H1 (cell line): ENCODE measurements around the gene DHRS4. TPM values are rescaled to one million over a fixed set of nuclear protein-coding genes. Genes with fewer than 3 reads are reported as not detected.

Experiments used
- CTCF ChIA-PET: fragments of 300-600 bp; sonication (Branson Sonifier 250); formaldehyde crosslinking; loops from one replicate; lab custom pipeline; 2021; ENCODE audit not compliant: partially characterized antibody; lab: Charles Lee
- POLR2A ChIA-PET: fragments of 300-600 bp; sonication (Branson Sonifier 250); formaldehyde crosslinking; loops from one replicate; lab custom pipeline; 2021; ENCODE audit warnings: inconsistent platforms; ENCODE audit not compliant: partially characterized antibody; lab: Charles Lee
- DNase-seq, 2 experiments: peaks; one replicate each; pipeline versions ENCODE4 v3.0.0 to v3.0.0-alpha.2; 2010 to 2022; ENCODE audit warnings: low spot score in 2 of 2, low read depth in 1 of 2, mixed read lengths in 1 of 2
- FAIRE-seq: peaks from 2 replicates; lab custom pipeline; 2011; peaks lifted over from hg19 to GRCh38; lab: Jason Lieb, UNC
- H2AFZ ChIP-seq: 2 replicates; pipeline ENCODE4 v1.8.1; 2012; ENCODE audit warnings: low read length, inconsistent platforms
- H2AK5ac ChIP-seq: 2 replicates; pipeline ENCODE4 v1.6.1; 2013; ENCODE audit warnings: low read depth, low read length
- H2BK120ac ChIP-seq: replicated peaks from 2 replicates; pipeline ENCODE3; 2013; ENCODE audit warnings: low read depth, low read length, inconsistent platforms
- H2BK12ac ChIP-seq: 2 replicates; pipeline ENCODE4 v1.6.1; 2013; ENCODE audit warnings: low read depth, low read length
- H2BK15ac ChIP-seq: 2 replicates; pipeline ENCODE4 v1.6.1; 2013; ENCODE audit warnings: low read length
- H2BK20ac ChIP-seq: 2 replicates; pipeline ENCODE4 v1.6.1; 2013; ENCODE audit warnings: low read length
- H2BK5ac ChIP-seq: 2 replicates; pipeline ENCODE4 v1.6.1; 2013; ENCODE audit warnings: low read depth, low read length
- H3K14ac ChIP-seq: 2 replicates; pipeline ENCODE4 v1.6.1; 2013; ENCODE audit warnings: inconsistent platforms; ENCODE audit not compliant: insufficient read length
- H3K18ac ChIP-seq: 2 replicates; pipeline ENCODE4 v1.6.1; 2013; ENCODE audit warnings: low read length; ENCODE audit errors: extremely low read depth
- H3K23ac ChIP-seq: 2 replicates; pipeline ENCODE4 v1.6.1; 2013; ENCODE audit warnings: inconsistent platforms; ENCODE audit not compliant: insufficient read length
- H3K23me2 ChIP-seq: 2 replicates; pipeline ENCODE4 v1.6.1; 2013; ENCODE audit warnings: low read depth, low read length
- H3K27ac ChIP-seq: 2 replicates; pipeline ENCODE4 v1.6.1; 2011; ENCODE audit warnings: low read depth, low read length, inconsistent platforms
- H3K27me3 ChIP-seq, 4 experiments: replicated peaks in 1 of 4; 1 replicate in 1 of 4; 2 replicates in 3 of 4; pipeline versions ENCODE4 v1.6.1 to v1.8.1; 2011 to 2013; ENCODE audit warnings: low read length in 3 of 4, mild to moderate bottlenecking in 3 of 4, inconsistent platforms in 2 of 4, mixed read lengths in 2 of 4, moderate library complexity in 1 of 4; ENCODE audit not compliant: control insufficient read depth in 3 of 4, insufficient read depth in 3 of 4; ENCODE audit errors: extremely low read depth in 1 of 4
- H3K36me3 ChIP-seq, 4 experiments: 2 replicates each; pipeline versions ENCODE4 v1.6.1 to v1.8.1; 2011 to 2013; ENCODE audit warnings: mild to moderate bottlenecking in 4 of 4, low read length in 3 of 4, moderate library complexity in 2 of 4, control low read depth in 1 of 4, inconsistent platforms in 1 of 4; ENCODE audit not compliant: insufficient read depth in 4 of 4, control insufficient read depth in 2 of 4
- H3K4ac ChIP-seq: replicated peaks from 2 replicates; pipeline ENCODE3; 2013; ENCODE audit warnings: low read length, low read depth, mixed read lengths, inconsistent platforms; ENCODE audit not compliant: insufficient read length
- H3K4me1 ChIP-seq, 4 experiments: replicated peaks in 1 of 4; 1 replicate in 1 of 4; 2 replicates in 3 of 4; pipeline versions ENCODE4 v1.6.1 to v1.8.1; 2011 to 2013; ENCODE audit warnings: low read length in 3 of 4, inconsistent platforms in 2 of 4, mixed read lengths in 1 of 4; ENCODE audit not compliant: insufficient read depth in 4 of 4, control insufficient read depth in 3 of 4
- H3K4me2 ChIP-seq, 2 experiments: 2 replicates each; pipeline versions ENCODE4 v1.6.1 to v1.8.1; 2011 to 2013; ENCODE audit warnings: low read depth in 2 of 2, low read length in 2 of 2, control low read depth in 1 of 2, inconsistent platforms in 1 of 2, mild to moderate bottlenecking in 1 of 2; ENCODE audit not compliant: insufficient read depth in 1 of 2
- H3K4me3 ChIP-seq, 4 experiments: fragments of 200-600, 300-600 bp in 1 of 4; sonication (generic), shearing (Covaris generic), sonication (Bioruptor Twin) in 1 of 4; 2 replicates each; pipeline versions ENCODE4 v1.5.1 to v1.8.1; 2011 to 2016; ENCODE audit warnings: low read length in 4 of 4, low read depth in 3 of 4, control low read depth in 2 of 4, inconsistent platforms in 2 of 4, mild to moderate bottlenecking in 2 of 4, mixed read lengths in 1 of 4, moderate library complexity in 1 of 4; ENCODE audit not compliant: insufficient read depth in 2 of 4; ENCODE audit errors: extremely low read depth in 1 of 4
- H3K56ac ChIP-seq: replicated peaks from 2 replicates; pipeline ENCODE3; 2013; ENCODE audit warnings: low read depth, mild to moderate bottlenecking, mixed read lengths, low read length, inconsistent platforms; ENCODE audit not compliant: insufficient read length
- H3K79me1 ChIP-seq: 2 replicates; pipeline ENCODE4 v1.6.1; 2013; ENCODE audit warnings: low read depth, low read length, control low read depth
- H3K79me2 ChIP-seq, 2 experiments: 2 replicates each; pipeline versions ENCODE4 v1.6.1 to v1.8.1; 2012 to 2013; ENCODE audit warnings: low read length in 2 of 2, mild to moderate bottlenecking in 2 of 2, inconsistent platforms in 1 of 2; ENCODE audit not compliant: insufficient read depth in 2 of 2, control insufficient read depth in 1 of 2
- H3K9ac ChIP-seq, 4 experiments: replicated peaks in 1 of 4; 1 replicate in 1 of 4; 2 replicates in 3 of 4; pipeline versions ENCODE4 v1.6.1 to v1.8.1; 2011 to 2013; ENCODE audit warnings: low read depth in 3 of 4, low read length in 3 of 4, control low read depth in 2 of 4, mild to moderate bottlenecking in 2 of 4, moderate library complexity in 2 of 4, inconsistent platforms in 1 of 4; ENCODE audit errors: extremely low read depth in 1 of 4
- H3K9me3 ChIP-seq, 2 experiments: 2 replicates each; pipeline versions ENCODE4 v1.6.1 to v1.8.1; 2012 to 2013; ENCODE audit warnings: mild to moderate bottlenecking in 2 of 2, moderate library complexity in 2 of 2, control low read depth in 1 of 2, inconsistent platforms in 1 of 2, low read depth in 1 of 2, low read length in 1 of 2, mixed read lengths in 1 of 2; ENCODE audit not compliant: insufficient read depth in 2 of 2
- H4K20me1 ChIP-seq, 2 experiments: replicated peaks in 1 of 2; 2 replicates each; pipeline versions ENCODE3 to v1.8.1; 2011 to 2013; ENCODE audit warnings: inconsistent platforms in 2 of 2, low read length in 2 of 2, mild to moderate bottlenecking in 1 of 2; ENCODE audit not compliant: insufficient read depth in 2 of 2, control insufficient read depth in 1 of 2
- H4K5ac ChIP-seq: 2 replicates; pipeline ENCODE4 v1.6.1; 2013; ENCODE audit warnings: low read length, low read depth, mixed read lengths, inconsistent platforms; ENCODE audit not compliant: insufficient read length
- H4K8ac ChIP-seq: 2 replicates; pipeline ENCODE4 v1.8.0; 2013; ENCODE audit warnings: mild to moderate bottlenecking, moderate library complexity, low read length, inconsistent platforms; ENCODE audit not compliant: insufficient read depth; ENCODE audit errors: extremely low read depth
- H4K91ac ChIP-seq: replicated peaks from 2 replicates; pipeline ENCODE3; 2013; ENCODE audit warnings: low read length, mixed read lengths, inconsistent platforms; ENCODE audit not compliant: insufficient read length
- ASH2L ChIP-seq: fragments of 200-600, 300-600 bp; sonication (generic); IDR thresholded peaks from one replicate; pipeline ENCODE4 v1.7.1; 2017; ENCODE audit warnings: low read length
- CTBP2 ChIP-seq: IDR thresholded peaks from 2 replicates; pipeline ENCODE4 v1.7.0; 2011; ENCODE audit warnings: borderline replicate concordance, mild to moderate bottlenecking, moderate library complexity, mixed read lengths, low read length; ENCODE audit not compliant: insufficient read depth, insufficient read length
- GABPA ChIP-seq: IDR thresholded peaks from 2 replicates; pipeline ENCODE4 v1.6.1; 2011; ENCODE audit warnings: mild to moderate bottlenecking, low read length, moderate library complexity, borderline replicate concordance; ENCODE audit not compliant: insufficient read depth
- JUN ChIP-seq: IDR thresholded peaks from 2 replicates; pipeline ENCODE4 v1.6.1; 2011; ENCODE audit warnings: low read depth, mild to moderate bottlenecking, improper control_type of control experiment, low read length
- JUND ChIP-seq: IDR thresholded peaks from 2 replicates; pipeline ENCODE4 v1.6.1; 2011; ENCODE audit warnings: mild to moderate bottlenecking, improper control_type of control experiment, low read length
- NANOG ChIP-seq: IDR thresholded peaks from 2 replicates; pipeline ENCODE4 v1.6.1; 2011; ENCODE audit warnings: low read length, low read depth, mild to moderate bottlenecking, inconsistent platforms; ENCODE audit not compliant: insufficient read depth, poor library complexity, severe bottlenecking
- NRF1 ChIP-seq: IDR thresholded peaks from 2 replicates; pipeline ENCODE4 v1.6.1; 2011; ENCODE audit warnings: mild to moderate bottlenecking, low read depth, low read length, improper control_type of control experiment
- POLR2A ChIP-seq, 2 experiments: IDR thresholded peaks; 1 replicate in 1 of 2; 2 replicates in 1 of 2; pipeline ENCODE4 v1.6.1; 2011; ENCODE audit warnings: low read depth in 2 of 2, low read length in 2 of 2, mild to moderate bottlenecking in 2 of 2; ENCODE audit errors: control extremely low read depth in 1 of 2
- POLR2AphosphoS5 ChIP-seq: IDR thresholded peaks from 2 replicates; pipeline ENCODE4 v1.6.1; 2011; ENCODE audit warnings: low read depth, low read length
- SIX5 ChIP-seq: IDR thresholded peaks from 2 replicates; pipeline ENCODE4 v1.6.1; 2011; ENCODE audit warnings: mild to moderate bottlenecking, low read depth, low read length
- SUZ12 ChIP-seq: fragments of 200-600 bp; sonication (generic); IDR thresholded peaks from 2 replicates; pipeline ENCODE4 v1.6.1; 2012; ENCODE audit warnings: mild to moderate bottlenecking, inconsistent platforms, low read length, moderate library complexity, mixed read lengths
- TAF1 ChIP-seq: IDR thresholded peaks from 2 replicates; pipeline ENCODE4 v1.6.1; 2011; ENCODE audit warnings: mild to moderate bottlenecking, low read depth, low read length
- WGBS, 2 experiments: shearing (Covaris generic) in 1 of 2; methylation state at CpG; one replicate each; pipeline versions ENCODE4 v1.1.6 to v1.1.7; 2013 to 2015; ENCODE audit warnings: low lambda C conversion rate in 2 of 2, mixed read lengths in 2 of 2, inconsistent platforms in 1 of 2, low coverage in 1 of 2, missing lambda C conversion rate in 1 of 2; ENCODE audit not compliant: insufficient replicate concordance in 2 of 2, insufficient coverage in 1 of 2, insufficient read length in 1 of 2; ENCODE audit errors: extremely low coverage in 1 of 2, missing lambda C conversion rate in 1 of 2; 5-methylcytosine and 5-hydroxymethylcytosine counted together
- polyA plus RNA-seq, 7 experiments: library from polyadenylated mRNA; depleted of rRNA in 3 of 7; stranded (reverse) in 5 of 7; unstranded in 2 of 7; fragments of >200 nt in 5 of 7; fragments of 200-250 nt in 2 of 7; gene quantifications; 1 replicate in 5 of 7; 2 replicates in 1 of 7; 4 replicates in 1 of 7; pipeline versions ENCODE4 v1.2.1 to v1.2.3, GENCODE V29; 2011 to 2013; ENCODE audit warnings: missing spikeins in 2 of 7, mixed read lengths in 2 of 7
- total RNA-seq: library from RNA; stranded (reverse); fragmentation: NEBNext Ultra II Directional; extraction: Animal tissue kit (Norgen Biotek cat#: 25700); gene quantifications from 2 replicates; pipeline ENCODE4 v1.2.1, GENCODE V29; 2021
- TF ChIP-seq, protein P1 (sequence below): IDR thresholded peaks from 2 replicates; pipeline ENCODE4 v1.6.1; 2012; ENCODE audit warnings: inconsistent platforms

The DHRS4 gene
- total and polyA plus RNA-seq, 2 of the 8 experiments (the other 6 are each of a cell fraction or from before 2014, with no cell fraction given): 11.7 to 16.2 TPM

DNA sequence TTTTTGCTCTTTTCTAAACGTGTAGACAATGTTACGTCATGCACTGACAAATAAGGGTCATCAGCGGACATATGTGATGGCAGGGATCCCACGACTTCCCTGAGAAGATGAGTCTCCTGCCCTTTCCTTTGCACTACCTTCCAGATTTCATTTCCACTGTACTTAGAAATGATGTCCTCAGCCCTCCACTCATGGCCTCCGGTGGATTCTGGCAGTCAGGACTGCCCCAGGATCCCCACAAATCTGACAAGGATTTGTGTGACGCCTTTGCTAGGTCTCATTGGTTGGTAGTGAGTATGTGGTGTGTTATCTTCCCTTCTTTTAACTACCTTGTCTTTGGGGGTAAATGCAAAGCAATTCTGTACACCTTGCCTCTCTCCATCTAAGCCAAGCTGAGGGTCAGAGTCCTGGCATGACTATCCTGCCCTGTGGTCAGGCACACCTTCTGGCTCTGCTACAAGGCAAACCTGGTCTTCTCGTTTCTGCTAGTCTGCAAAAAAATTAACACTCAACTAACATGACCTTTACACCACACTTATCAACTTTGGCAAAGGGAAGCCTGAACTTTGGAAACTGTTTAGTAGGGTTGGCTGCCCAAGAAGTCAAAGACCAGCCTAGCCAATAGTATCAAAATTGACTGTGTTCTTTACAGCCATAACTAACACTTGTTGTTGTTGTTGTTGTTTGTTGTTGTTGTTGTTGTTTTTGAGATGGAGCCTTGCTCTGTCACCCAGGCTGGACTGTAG, 17.3 kb upstream of the DHRS4 start:
- POLR2A ChIA-PET: no interaction called here
- H3K27me3 ChIP-seq: no peaks in the 10 kb centered on the region
- H4K91ac ChIP-seq: no peak overlapping the region
- no peak overlapping the region for H2AFZ ChIP-seq
- H4K8ac ChIP-seq: no peak overlapping the region
- no peak overlapping the region for H2BK20ac ChIP-seq
- no peak overlapping the region for H3K23ac ChIP-seq
- no peak overlapping the region for H2BK12ac ChIP-seq
- no peaks in the 10 kb centered on the region for H4K20me1 ChIP-seq
- H3K4me1 ChIP-seq: no peaks in the 10 kb centered on the region
- H2BK120ac ChIP-seq: no peak overlapping the region
- H3K27ac ChIP-seq: no peak overlapping the region
- H3K14ac ChIP-seq: no peak overlapping the region
- no peak overlapping the region for H3K9ac ChIP-seq
- peaks cover 1% of the 10 kb centered on the region; the same call in 1 of the 2 replicates for H3K23me2 ChIP-seq
- H2BK15ac ChIP-seq: no peak overlapping the region
- no peak overlapping the region for H3K18ac ChIP-seq
- no peaks in the 10 kb centered on the region for H3K9me3 ChIP-seq
- no peak overlapping the region for H3K4me3 ChIP-seq
- no peak overlapping the region for H3K4ac ChIP-seq
- H4K5ac ChIP-seq: no peak overlapping the region
- FAIRE-seq: no peak
- DNase-seq: no peak
- WGBS, 2 experiments: 78% methylated on average over 7 of the region's 7 CpGs; no CpG with 5 or more reads in 1 of the 2 experiments
- H3K36me3 ChIP-seq: no peaks in the 10 kb centered on the region
- no peaks in the 10 kb centered on the region for H3K79me2 ChIP-seq
- no peak overlapping the region for H2AK5ac ChIP-seq
- no peak overlapping the region for H3K4me2 ChIP-seq
- CTCF ChIA-PET: interaction anchor here (0.9 to 2.7 kb wide), 5 partner anchors 10 to 304 kb away, joined by 3 to 11 read pairs (median 6); partner anchors contain the start of gene DHRS4
- no peak overlapping the region for H3K56ac ChIP-seq
- H3K79me1 ChIP-seq: no peaks in the 10 kb centered on the region
- H2BK5ac ChIP-seq: no peak overlapping the region
- TF ChIP-seq POLR2A (IDR thresholded peaks at IDR 0.05; ENCODE audit: control extremely low read depth in 1 of 2, low read depth in 2 of 2, low read length in 2 of 2): no peak
- TF ChIP-seq NRF1: no peak
- TF ChIP-seq JUND: no peak
- TF ChIP-seq NANOG: no peak
- no peak for TF ChIP-seq SIX5
- TF ChIP-seq, protein P1, sequence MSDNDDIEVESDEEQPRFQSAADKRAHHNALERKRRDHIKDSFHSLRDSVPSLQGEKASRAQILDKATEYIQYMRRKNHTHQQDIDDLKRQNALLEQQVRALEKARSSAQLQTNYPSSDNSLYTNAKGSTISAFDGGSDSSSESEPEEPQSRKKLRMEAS: no peak
- no peak for TF ChIP-seq GABPA
- TF ChIP-seq POLR2AphosphoS5: no peak
- no peak for TF ChIP-seq ASH2L
- no peak for TF ChIP-seq JUN
- no peak for TF ChIP-seq CTBP2
- no peak for TF ChIP-seq SUZ12
- TF ChIP-seq TAF1: no peak
